HUES64 (cell line): ENCODE data around the gene COL11A2.

Experiments
- H3K27ac ChIP-seq: 2 replicates; pipeline ENCODE4 v1.7.0; 2013; ENCODE audit warnings: low read depth, low read length, inconsistent platforms
- H3K27me3 ChIP-seq: 2 replicates; pipeline ENCODE4 v1.6.1; 2013; ENCODE audit warnings: mild to moderate bottlenecking, low read length; ENCODE audit not compliant: insufficient read depth
- H3K36me3 ChIP-seq: 2 replicates; pipeline ENCODE4 v1.6.1; 2013; ENCODE audit warnings: mild to moderate bottlenecking, low read length; ENCODE audit not compliant: insufficient read depth
- H3K4me1 ChIP-seq: 2 replicates; pipeline ENCODE4 v1.6.1; 2013; ENCODE audit warnings: mild to moderate bottlenecking, low read length, moderate library complexity; ENCODE audit not compliant: insufficient read depth
- H3K4me3 ChIP-seq: 2 replicates; pipeline ENCODE4 v1.5.1; 2013; ENCODE audit warnings: mild to moderate bottlenecking, low read length, moderate library complexity
- H3K9ac ChIP-seq: 2 replicates; pipeline ENCODE4 v1.6.1; 2013; ENCODE audit warnings: mild to moderate bottlenecking, low read depth, low read length
- H3K9me3 ChIP-seq: 2 replicates; pipeline ENCODE4 v1.6.1; 2013; ENCODE audit warnings: low read depth, low read length; ENCODE audit not compliant: insufficient read depth
- WGBS: fragments of 150-250, 120-280 bp; methylation state at CpG from one replicate; pipeline ENCODE4 v1.1.7; 2013; ENCODE audit warnings: missing lambda C conversion rate; 5-methylcytosine and 5-hydroxymethylcytosine counted together

The COL11A2 gene

DNA sequence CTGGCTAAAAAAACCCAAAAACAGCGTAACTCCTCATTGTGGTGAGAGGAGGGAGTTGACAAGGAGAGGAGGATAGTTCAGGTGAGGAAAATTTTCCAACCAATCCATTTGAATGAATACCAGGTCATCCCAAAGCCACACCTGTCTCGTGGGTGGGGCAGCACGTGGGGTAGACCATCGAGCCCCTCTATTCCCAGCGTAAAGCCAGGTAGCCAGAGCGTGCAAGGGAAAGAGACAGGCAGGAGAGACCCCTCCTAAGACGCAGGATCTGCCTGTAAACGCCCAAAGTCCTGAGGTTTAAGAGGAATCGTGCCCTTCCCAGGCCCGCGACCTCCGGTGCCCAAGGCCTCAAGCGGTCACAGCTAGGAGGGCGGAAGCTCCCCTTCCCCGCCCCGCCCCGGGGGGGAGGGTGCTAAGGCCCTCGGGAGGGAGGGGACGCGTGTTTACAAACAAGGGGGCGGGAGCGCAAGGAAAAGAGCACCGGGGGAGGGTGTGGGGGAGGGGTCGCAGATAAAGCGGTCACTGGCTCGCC, 7.5 kb upstream of the COL11A2 start:
- H3K9me3 ChIP-seq: no peaks in the 10 kb centered on the region
- peak overlapping the region; percentile 93 for H3K9ac ChIP-seq
- H3K27ac ChIP-seq: peak overlapping the region; percentile 99; the same call in 1 of the 2 replicates
- WGBS: 1% methylated on average over 25 of the region's 26 CpGs
- H3K4me3 ChIP-seq: peak overlapping the region; percentile 83
- H3K4me1 ChIP-seq: peaks cover 18% of the 10 kb centered on the region
- peaks cover 49% of the 10 kb centered on the region for H3K36me3 ChIP-seq
- no peaks in the 10 kb centered on the region for H3K27me3 ChIP-seq

DNA sequence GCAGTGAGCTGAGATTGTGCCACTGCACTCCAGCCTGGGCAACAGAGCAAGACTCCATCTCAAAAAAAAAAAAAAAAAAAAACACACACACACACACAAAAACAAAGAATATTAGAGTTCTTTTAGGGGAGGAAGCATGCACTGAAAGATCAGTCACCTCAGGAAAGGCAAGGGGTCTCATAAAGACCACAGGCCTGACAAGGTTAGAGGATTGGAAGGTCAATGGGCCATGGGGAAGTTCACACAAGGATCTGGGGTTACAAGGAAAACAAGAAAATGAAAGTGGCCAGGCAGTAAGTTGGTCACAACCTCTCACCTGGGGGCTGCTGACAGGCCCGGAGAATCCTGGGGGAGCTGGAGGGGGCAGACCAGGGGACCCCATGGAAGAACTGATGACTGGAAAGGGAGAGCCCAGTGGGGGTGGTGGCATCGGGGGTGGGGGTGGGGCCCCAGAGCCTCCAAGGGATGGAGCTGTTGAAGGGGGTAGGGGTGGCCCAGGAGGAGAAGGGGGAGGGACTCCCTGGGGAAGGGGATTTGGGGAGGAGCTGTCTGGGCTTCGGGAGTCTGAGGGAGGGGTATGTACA, 6.7 kb upstream of the COL11A2 start:
- WGBS: 55% methylated on average over 3 of the region's 3 CpGs

DNA sequence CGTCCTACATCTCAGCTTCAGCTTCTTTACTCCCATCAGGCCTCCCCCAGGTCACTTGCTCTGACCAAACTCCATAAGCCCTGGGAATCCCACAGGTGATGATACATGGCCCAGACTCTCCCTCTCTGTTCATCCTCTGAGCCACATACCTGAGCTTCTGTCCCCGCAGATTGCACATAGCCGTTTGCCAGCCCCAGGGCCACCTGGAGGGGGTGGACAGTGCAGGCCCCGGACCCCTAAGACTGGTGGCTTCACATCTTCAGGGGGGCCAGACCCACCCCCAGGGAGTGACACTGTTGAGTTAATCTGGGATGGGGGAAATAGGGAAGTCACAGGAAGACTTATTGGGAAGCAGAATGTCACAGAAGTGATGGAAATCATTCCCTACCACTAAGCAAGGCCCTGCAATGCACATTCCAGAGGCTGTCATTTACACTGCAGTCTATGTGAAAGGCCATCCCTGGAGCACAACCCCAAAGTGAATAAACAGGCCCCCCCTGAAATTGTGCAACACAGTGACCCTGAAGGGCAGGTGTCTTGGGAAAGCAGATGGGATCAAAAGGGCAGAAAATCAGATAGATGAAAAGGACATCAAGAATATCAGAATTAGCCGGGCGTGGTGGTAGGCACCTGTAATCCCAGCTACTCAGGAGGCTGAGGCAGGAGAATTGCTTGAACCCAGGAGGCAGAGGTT, 6.0 kb upstream of the COL11A2 start:
- no peak overlapping the region for H3K9ac ChIP-seq
- H3K36me3 ChIP-seq: peaks cover 44% of the 10 kb centered on the region
- no peaks in the 10 kb centered on the region for H3K9me3 ChIP-seq
- 0 out of 2 replicates have a peak, but pooled peaks cover 4% of the 10 kb centered on the region for H3K27me3 ChIP-seq
- peaks cover 13% of the 10 kb centered on the region for H3K4me1 ChIP-seq
- H3K27ac ChIP-seq: no peak overlapping the region
- 88% methylated on average over 6 of the region's 6 CpGs for WGBS
- no peak overlapping the region for H3K4me3 ChIP-seq

More for the DNA sequence above, 6.7 kb upstream of the COL11A2 start:
- no peak overlapping the region for H3K27ac ChIP-seq
- H3K36me3 ChIP-seq: peaks cover 51% of the 10 kb centered on the region
- no peaks in the 10 kb centered on the region for H3K9me3 ChIP-seq
- H3K9ac ChIP-seq: no peak overlapping the region
- H3K4me3 ChIP-seq: peak overlapping the region; percentile 83
- H3K4me1 ChIP-seq: peaks cover 14% of the 10 kb centered on the region
- no peaks in the 10 kb centered on the region for H3K27me3 ChIP-seq

DNA sequence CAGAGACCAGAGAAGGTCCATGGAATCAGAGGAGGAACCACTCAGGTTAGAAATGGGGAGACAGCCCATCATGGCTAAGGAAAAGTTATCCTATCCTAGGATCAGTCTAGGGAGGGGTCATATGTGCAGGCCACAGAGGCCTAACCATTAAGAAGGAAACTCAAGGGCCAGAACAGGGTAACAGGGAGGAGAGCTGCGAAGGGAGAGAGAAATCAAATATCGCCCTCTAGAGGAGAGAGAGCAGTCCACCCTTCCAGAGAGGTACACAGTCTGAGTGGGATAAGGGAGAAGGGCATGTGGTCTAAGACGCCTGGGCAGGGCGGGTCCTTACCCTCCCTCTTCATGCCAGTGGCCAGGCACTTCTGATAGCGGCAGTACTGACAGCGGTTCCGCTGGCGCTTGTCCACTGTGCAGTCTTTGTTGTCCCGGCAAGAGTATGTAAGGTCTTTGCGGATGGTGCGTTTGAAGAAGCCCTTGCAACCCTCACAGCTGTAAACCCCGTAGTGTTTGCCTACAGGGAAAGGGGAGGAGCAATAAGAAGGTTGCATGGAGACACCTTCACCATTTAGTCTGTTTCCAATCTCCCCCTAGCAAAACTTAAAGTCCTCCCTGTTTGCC, 5.3 kb upstream of the COL11A2 start:
- H3K9ac ChIP-seq: no peak overlapping the region

DNA sequence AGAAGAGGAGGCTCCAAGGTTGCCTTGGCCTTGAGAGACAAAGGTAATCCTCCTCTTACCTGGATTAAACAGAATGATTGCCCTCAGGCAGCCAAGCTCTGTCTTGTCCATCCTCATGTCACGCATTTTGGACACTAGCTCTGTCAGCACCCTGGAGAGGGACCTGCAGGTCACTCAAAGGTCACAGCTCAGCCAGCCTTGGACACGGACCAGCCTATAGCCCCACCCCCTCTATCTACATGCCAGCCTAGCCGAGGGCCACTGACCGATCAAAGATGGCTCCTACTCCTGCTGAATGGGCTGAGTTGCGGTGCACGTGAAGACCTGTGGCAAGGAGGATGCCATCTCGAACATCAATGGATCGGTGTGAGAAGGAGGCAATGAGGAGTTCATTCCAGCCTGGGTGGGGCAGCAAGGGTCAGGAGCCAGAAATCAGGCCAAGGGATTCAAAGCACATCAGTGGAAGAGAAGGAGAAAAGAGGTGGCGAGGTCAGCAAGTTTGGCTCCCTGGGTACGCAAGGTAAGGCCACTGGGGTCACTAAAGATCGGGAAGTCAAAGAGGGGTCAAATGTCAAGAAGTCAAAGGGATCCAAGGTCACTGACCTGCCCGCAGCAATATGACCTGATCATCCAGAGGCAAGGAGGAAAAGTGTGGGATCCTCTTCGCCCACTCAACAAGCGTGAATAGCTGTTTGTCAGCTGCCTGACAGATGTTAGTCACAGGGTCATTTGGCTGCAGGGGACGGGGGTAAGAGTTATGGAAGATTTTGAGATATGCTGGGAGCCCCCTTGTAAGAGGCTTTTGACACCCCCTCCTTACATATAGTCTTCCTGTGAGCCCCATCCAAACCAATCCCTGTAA, 3.3 kb upstream of the COL11A2 start:
- Histone ChIP-seq H3K27ac (no peak overlapping the region), H3K27me3 (peaks cover 29% of the 10 kb centered on the region), H3K4me3 (no peak overlapping the region), H3K36me3 (peaks cover 26% of the 10 kb centered on the region), H3K4me1 (peaks cover 9% of the 10 kb centered on the region), H3K9ac (no peak overlapping the region), H3K9me3 (no peaks in the 10 kb centered on the region)
- WGBS: 88% methylated on average over 15 of the region's 15 CpGs

More for the DNA sequence above, 5.3 kb upstream of the COL11A2 start:
- WGBS: 53% methylated on average over 12 of the region's 12 CpGs
- Histone ChIP-seq H3K27me3 (peaks cover 9% of the 10 kb centered on the region; the same call in 1 of the 2 replicates), H3K9me3 (no peaks in the 10 kb centered on the region), H3K27ac (no peak overlapping the region), H3K4me1 (peaks cover 13% of the 10 kb centered on the region), H3K4me3 (no peak overlapping the region), H3K36me3 (peaks cover 37% of the 10 kb centered on the region)

DNA sequence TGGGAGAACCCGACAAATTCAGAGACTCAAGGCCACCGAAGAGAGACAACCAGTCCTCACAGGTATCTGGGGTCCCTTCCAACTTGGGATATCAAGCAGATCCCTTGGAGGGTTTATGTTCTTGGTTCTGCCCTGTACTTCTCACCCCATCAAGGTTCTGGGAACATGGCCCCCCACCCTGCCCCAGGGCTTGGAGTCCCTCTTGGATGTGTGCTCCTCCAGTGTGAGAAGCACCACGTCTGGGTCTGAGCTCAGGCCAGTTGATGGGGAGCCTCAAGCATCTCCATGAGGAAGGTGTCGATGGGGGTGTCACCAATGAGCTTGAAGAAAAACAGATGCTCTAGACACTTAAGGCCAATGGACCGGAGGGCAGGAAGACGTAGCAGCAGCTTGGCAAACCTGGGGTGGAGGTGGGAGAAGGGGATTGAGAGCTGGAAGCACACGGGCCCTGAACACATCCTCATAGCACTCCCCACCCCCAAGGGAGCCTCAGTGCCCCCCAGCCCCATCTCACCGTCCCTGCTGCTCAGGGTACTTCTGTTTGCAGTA, 2.2 kb upstream of the COL11A2 start:
- no peak overlapping the region for H3K4me3 ChIP-seq
- no peak overlapping the region for H3K9ac ChIP-seq
- H3K27ac ChIP-seq: no peak overlapping the region
- H3K4me1 ChIP-seq: peaks cover 7% of the 10 kb centered on the region
- H3K36me3 ChIP-seq: peaks cover 26% of the 10 kb centered on the region
- peaks cover 33% of the 10 kb centered on the region for H3K27me3 ChIP-seq
- 86% methylated on average over 7 of the region's 8 CpGs for WGBS
- H3K9me3 ChIP-seq: no peaks in the 10 kb centered on the region

DNA sequence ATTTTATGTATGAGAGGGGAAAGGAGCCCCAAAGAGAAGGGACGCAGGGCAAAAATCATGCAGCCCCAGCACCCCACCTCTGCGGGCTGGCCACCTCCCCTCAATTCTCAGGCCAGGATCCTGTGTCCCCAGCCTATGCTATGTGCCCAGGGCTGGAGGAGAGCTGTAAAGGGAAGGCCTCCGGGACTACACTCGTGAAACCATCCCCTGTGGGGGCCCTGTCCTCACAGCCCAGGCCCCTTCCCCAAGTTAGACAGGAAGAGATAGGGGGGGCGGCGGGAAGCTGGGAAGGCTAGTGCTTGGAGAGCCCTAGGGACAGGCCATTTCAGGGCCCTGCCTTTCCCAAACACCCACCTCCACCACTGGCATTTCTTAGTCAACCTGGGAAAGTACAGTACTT, 1.4 kb upstream of the COL11A2 start:
- H3K9me3 ChIP-seq: no peaks in the 10 kb centered on the region
- 0 out of 2 replicates have a peak, but pooled peaks cover 4% of the 10 kb centered on the region for H3K4me1 ChIP-seq
- WGBS: 74% methylated on average over 6 of the region's 6 CpGs
- no peak overlapping the region for H3K27ac ChIP-seq
- no peak overlapping the region for H3K9ac ChIP-seq
- peaks cover 37% of the 10 kb centered on the region for H3K27me3 ChIP-seq
- H3K36me3 ChIP-seq: peaks cover 26% of the 10 kb centered on the region
- peak overlapping the region; percentile 16; the same call in 1 of the 2 replicates for H3K4me3 ChIP-seq

DNA sequence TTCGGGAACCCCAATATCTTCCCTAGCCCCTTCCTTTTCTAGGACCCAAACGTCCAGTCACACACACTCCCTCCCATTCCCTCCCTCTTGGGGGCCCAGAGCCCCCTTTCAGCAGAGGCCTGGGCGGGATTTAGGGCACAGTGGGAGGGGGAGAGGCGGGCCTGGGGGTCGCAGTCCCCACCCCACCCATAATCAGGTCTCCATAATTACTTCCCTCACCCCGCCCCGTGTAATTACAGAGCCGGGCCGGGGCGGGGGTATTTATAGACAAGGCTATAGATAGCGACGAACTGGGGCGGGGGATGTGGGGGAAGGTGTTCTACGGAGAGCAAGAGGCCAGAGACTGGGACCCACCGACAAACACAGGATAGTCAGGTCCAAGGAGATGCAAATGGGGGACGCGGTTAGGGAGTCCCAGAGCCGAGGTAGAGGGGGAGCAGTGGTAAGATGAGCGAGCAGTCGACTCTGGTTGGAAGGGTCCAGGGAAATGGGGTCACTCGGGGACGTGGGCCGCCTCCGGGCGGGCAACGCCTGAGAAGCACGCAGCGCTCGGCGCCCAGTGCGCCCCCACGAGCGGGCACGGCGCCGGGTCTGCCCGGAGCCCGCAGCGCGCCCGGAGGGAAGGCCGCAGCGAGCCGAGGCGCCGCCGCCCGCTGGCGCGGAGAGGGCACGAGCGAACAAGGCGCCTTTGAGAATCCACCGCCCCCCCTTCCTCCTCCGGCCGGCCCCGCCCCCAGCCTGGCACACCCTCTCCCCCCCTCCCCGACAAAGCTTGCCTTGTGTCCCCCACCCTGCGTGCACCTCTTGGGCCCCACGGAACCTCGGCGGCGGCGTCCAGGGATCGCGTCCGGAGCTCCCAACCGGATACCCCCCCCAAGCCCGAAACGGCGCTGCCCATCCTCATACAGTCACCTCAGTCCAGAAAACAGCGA, 670 bp upstream of the COL11A2 start:
- peak overlapping the region; percentile 65 for H3K4me3 ChIP-seq
- no peaks in the 10 kb centered on the region for H3K9me3 ChIP-seq
- H3K9ac ChIP-seq: peak overlapping the region; percentile 58; the same call in 1 of the 2 replicates
- 0 out of 2 replicates have a peak, but pooled peaks cover 4% of the 10 kb centered on the region for H3K4me1 ChIP-seq
- peaks cover 37% of the 10 kb centered on the region for H3K27me3 ChIP-seq
- no peak overlapping the region for H3K27ac ChIP-seq
- 4% methylated on average over 62 of the region's 72 CpGs for WGBS
- peaks cover 26% of the 10 kb centered on the region for H3K36me3 ChIP-seq

DNA sequence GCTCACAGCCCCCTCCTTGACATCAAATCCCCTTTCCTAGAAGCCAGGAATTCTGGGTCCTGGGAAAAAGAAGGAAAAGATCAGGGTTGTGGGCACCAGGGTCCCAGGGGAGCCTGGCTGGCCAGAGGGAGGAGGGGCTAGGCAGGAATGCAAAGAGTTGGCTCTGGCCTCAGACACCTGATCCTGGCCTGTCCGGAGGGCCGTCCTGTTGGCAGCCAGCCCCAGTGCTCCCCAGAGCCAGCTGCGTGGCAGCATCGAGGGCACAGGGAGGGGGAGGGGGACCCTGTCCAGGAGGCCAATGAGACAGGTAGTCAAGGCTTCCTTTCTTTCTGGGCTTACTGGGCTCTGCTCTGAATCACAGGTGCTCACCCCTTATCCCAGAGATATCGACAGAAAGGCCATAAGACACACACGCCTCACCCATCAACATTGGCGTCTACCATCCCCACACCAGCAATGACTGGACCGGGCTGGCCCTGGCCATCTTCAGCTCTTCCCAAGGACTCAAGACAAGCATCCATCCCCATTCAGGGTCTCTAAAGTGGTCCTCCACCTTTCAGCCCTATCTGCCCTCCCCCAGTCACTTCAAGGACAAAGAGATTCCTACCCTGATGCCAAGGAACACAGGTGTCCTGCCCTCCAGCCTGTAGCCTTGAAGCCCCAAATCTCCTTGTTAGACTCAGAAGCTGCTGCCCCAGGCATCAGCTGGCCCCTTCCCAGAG, 723 bp downstream of the COL11A2 start:
- Histone ChIP-seq H3K27ac (no peak overlapping the region), H3K9me3 (no peaks in the 10 kb centered on the region), H3K4me1 (0 out of 2 replicates have a peak, but pooled peaks cover 4% of the 10 kb centered on the region), H3K4me3 (peak overlapping the region; percentile 65), H3K36me3 (peaks cover 19% of the 10 kb centered on the region), H3K9ac (no peak overlapping the region), H3K27me3 (peaks cover 40% of the 10 kb centered on the region)
- 67% methylated on average over 8 of the region's 8 CpGs for whole genome bisulfite sequencing
